ENCODE results near the gene ITGA2B. TPM values are rescaled to one million over a fixed set of nuclear protein-coding genes. Genes with fewer than 3 reads are reported as not detected.
"Not testable (repeated sequence)": the region's sequence is repeated elsewhere in the genome, so short reads cannot be mapped to it uniquely, and the experiment has no call there.

Gene ITGA2B
- total RNA-seq, 1 donor from 2014 or later = 0.82 TPM

DNA sequence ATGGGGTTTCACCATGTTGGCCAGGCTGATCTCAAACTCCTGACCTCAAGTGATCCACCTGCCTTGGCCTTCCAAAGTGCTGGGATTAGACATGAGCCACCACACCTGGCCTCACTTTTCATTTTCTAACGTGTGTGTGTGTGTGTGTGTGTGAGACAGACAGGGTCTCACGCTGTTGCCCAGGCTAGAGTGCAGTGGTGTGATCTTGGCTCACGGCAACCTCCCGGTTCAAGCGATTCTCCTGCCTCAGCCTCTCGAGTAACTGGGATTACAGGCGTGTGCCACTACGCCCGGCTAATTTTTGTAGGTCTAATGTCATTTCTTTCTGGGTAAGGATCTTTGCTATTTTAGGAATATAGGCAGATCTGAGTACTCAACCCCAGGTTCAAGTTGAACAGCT, 4.7 kb upstream of the ITGA2B start:
- not testable (repeated sequence) for DNase-seq (ENCODE audit: low spot score in 2 of 2); FAIRE-seq

DNA sequence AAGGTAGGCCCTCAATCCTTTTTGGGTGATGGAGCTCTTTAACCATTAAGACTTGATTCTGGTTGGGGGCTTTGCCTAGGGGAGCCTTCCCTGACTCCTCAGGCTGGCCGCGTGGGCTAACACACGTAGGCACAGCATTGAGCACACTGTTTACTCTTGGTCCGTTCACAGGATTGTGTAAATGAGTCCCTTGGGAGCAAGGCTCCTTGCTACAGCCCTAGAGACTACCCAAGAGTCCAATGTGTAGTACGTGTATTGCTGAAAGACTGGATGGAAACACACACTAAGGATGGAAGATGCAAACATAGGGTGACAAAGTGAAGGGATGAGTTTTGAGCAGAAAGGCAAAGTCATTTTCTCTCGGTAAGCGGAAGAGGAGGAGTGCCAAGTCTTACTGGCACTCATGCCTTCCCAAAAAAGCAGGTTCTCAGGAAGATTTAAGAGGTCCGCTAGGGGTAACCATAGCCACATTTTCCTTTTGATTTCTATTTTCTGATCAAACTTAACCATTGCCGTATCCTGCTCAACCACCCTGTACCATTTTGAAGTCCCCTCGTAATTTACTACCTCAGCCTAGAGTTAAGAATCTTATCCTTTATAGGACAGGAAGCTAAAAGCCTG, 911 bp upstream of the ITGA2B start:
- no peak for FAIRE-seq
- DNase-seq (ENCODE audit: low spot score in 2 of 2) = no peak

DNA sequence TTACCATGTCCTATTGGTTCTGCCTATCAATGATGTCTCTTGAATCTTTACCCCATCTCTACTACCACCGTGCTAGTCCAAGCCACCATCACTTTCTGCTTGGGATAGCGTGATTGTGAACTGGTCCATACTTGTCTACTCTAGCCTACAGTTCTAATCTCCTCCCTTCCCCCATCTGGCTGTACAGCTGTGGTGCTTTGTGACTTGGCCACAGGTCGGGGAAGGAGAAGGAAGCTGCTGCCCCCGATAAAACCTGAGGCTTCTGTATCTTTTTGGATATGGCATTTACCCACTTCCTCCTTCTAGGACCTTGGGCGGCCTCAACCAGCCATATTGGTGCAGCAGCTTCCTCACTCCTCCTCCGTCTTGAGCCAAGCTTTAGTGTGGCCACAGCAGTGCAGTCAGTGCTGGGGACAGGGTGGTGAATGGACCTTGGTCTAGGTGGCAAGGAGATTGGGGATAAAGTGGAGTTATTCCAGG, 314 bp upstream of the ITGA2B start:
- FAIRE-seq = no peak

DNA sequence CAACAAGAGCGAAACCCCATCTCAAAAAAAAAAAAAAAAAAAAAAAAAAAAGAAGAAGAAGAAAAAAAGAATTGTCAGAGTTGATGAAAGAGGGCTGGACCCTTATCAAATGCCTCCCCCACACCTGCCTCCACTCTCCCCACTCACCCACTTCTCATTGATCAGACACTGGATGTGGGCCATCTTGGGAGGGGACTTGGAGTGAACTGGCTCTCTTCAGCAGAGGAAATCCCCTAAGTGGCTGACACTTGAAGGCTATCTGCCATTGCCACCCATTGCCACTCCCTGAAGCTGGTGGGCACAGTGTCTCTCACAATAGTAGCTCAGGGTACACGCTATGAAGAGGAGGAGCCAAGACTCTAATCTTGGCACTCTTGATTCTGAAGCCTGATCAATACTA, 1.6 kb downstream of the ITGA2B start:
- FAIRE-seq (no peak), DNase-seq (ENCODE audit: low spot score in 2 of 2) (no peak)

More for the DNA sequence above, 314 bp upstream of the ITGA2B start:
- DNase-seq (ENCODE audit: low spot score in 2 of 2) = no peak

DNA sequence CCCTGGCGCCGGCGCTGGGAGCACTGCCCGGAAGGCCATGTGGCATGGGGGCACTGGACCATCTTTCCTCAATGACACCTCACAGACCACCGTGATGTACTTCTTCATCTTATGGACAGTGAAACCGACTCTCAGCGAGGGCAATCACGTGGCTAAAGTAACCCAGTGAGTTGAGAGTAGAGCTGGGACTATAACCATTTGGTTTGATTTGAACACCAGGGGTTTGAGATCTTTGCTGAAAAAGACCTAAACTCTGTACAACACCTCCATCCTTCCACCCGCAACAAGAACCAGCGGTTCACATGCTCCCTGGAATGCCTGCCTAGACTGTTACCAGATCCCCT, 3.3 kb downstream of the ITGA2B start:
- no peak for FAIRE-seq
- DNase-seq (ENCODE audit: low spot score in 2 of 2) = no peak

DNA sequence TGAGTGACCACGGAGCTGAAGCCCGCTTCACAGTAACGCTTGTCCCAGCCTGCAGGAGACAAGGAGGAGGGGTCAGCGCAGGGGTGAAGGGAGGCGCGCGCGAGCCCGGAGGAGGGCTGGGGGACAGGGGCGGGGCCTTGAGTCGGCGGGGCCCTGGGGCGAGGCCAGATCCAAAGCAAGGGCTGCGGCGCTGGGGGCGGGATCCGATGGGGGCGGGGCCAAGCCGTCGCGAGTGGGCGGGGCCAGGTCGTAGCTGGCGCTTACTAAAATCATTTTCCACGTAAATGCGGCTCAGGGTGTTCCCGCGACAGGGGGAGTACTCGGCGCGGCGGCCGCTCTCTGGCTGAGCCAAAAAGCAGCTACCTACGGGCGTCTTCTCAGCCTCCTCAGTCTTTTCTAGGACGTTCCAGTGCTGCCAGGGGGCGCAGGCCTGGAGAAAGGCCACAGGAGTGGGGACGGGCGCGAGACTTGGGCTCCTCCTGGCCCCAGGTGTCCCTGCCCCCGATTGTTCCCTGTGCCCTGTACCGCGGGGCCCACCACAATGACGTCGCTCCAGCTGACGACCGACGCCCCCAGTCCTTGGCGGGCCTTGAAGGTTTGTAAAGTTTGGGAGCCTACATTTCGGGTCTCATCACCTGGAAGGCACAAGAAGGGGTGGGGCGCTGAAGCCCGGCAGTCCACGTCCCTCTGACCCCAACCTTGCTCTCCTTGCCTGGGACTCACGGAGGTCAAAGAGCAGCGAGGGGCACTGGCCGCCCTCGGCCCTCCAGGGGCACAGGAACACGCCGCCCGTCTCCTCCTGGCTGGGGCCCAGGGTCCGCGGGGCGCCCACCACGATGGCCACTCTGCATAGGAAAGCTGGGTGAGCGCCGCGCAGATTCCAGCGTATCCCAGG, 3.9 kb downstream of the ITGA2B start:
- DNase-seq (ENCODE audit: low spot score in 2 of 2) = peak; percentile 73 to 89
- no peak for FAIRE-seq

DNA sequence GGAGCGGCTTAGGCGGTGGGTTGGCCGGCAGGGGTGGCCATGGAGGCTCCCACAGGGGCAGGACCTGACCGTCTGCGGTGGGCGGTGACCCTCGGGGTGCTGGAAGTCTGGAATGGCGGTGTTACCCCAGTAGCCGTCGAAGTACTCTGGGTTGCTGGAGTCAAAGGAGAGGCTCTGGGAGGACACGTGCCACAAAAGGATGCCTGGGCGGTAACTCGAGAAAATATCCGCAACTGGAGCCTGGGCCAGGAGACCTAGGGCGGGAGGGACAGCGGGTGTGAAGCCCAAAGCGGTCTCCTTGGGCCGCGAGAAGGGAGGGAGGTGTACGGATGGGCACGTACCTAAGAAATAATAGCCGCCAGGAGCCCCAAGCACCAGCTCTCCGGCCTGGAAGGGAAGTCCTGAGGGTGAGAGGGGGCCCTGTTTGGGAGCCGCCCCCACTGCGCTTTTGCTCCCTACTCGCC, 4.6 kb downstream of the ITGA2B start:
- peak in 1 of 2 donors; percentile 46 for DNase-seq (ENCODE audit: low spot score in 2 of 2)
- FAIRE-seq = no peak

DNA sequence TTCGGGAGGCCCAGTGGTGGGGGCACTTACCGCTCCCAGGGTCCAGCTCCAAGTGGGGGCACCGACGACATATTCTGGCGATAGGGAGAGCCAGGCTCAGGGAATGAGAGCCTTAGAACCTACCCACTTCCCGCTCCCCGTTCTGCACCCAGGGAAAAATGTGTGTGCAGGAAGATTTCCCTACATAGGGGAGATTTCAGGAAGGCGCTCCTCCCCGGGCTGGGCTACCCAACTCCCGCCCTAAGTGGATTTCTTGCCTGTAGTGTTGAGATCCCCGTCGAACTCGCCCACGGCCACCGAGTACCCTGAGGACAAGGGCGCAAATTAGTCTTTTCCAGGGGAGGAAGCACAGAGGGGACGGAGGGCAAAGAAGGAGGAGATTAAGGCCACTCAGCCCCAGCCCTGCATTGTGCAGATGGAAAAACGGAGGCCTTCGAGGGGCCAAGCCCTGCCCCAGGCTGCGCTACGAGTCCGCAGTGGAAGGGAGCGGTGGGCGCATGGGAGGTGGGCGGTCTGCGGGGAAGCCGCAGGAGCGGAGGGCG, 5.1 kb downstream of the ITGA2B start:
- no peak for FAIRE-seq
- no peak for DNase-seq (ENCODE audit: low spot score in 2 of 2)

DNA sequence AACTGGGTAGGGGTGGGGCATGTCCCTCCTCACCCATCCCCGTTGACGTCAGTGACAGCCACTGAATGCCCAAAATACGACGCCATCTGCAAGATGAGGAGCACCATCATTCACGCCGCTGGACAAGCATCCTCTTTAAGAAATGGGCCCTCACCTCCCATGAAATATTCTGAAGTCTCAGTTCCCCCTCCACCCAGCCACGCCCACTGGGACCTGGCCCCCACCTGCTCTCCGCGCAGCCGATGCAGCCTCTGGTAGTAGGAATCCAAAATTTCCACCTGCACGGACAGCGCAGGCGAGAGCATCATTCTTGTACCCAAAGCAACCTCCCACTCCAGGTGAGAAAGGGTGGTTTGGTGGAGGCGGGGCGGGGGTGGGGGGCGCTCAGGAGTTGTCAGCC, 5.6 kb downstream of the ITGA2B start:
- FAIRE-seq = no peak
- DNase-seq (ENCODE audit: low spot score in 2 of 2) = no peak

DNA sequence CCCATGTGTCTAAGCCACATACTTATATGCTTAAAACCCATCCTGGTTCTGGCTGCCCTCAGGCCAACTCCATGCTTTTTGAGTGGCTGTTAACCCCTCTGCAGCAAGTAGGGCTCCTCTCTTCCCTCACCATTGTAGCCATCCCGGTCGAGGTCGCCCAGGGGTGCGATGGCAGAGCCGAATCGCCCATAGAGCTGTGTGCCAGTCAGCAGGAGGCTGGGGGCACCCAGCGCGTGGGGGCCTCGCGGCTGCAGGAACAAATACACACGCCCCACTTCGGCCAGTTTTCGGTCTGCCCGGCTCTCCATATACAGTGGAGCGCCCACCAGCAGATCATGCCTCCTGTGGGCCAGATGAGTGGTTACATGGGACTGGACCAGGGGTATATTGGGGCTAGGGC, 6.1 kb downstream of the ITGA2B start:
- DNase-seq (ENCODE audit: low spot score in 2 of 2) = no peak

DNA sequence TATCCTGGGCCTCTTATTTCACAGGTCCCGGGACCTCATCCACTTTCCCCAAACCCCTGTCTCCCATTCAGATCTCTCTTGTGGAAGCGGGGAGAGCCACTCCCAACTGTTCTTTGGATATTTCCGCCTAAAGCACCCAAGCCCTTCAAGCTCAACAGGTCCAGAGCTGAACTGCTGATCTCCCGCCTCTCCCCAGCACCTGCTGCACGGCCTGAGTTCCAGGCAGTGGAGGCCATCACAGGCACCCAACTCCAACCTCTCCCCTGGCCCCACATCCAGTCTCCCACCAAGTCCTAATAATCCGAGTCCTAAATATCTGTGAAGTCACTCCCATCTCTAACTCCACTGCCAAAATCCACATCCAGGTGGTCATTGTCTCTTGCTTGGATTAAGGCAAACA, 6.5 kb downstream of the ITGA2B start:
- FAIRE-seq = no peak

More for the DNA sequence above, 6.1 kb downstream of the ITGA2B start:
- no peak for FAIRE-seq

DNA sequence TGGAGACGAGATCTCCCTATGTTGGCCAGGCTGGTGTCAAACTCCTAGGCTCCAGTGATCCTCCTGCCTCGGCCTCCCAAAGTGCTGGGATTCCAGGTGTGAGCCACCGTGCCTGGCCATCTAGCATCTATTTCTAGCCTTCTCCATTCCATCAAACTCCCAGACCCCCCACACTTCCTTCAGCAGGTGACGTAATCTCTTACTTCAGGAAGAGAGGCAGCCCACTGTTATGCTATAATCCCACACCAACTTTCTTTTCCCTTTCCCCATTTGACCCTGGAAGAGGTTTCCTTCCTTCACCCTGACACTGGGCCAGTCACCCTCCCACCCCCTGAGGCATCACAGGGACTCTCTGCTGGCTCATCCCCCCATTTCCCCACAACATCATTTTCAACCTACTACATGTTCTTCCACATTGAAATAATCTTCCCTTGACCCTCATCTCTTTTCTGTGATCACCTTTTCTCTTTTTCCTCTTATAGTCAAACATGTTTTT, 7.6 kb downstream of the ITGA2B start:
- no peak for FAIRE-seq

More for the DNA sequence above, 6.5 kb downstream of the ITGA2B start:
- DNase-seq (ENCODE audit: low spot score in 2 of 2) = no peak

DNA sequence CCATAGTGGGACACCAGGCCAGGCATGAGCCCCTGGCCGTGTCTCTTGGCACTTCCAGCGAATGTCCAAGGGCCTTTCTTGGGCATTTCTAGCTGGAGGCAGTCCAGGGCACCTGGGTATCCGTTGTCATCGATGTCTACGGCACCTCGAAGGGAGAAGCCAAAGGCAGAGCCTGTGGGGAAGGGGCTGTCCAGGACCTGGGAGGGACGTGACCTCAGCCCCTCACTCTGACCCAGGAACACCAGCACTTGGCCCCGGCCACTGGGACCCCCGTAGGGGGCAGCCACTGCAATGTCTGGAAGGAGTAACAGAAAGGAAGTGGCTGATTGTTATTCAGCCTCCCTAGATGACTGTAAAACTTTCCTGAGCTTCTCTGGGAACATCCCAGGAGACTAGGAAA, 8.7 kb downstream of the ITGA2B start:
- FAIRE-seq (no peak), DNase-seq (ENCODE audit: low spot score in 2 of 2) (no peak)

More for the DNA sequence above, 7.6 kb downstream of the ITGA2B start:
- DNase-seq (ENCODE audit: low spot score in 2 of 2) = no peak

DNA sequence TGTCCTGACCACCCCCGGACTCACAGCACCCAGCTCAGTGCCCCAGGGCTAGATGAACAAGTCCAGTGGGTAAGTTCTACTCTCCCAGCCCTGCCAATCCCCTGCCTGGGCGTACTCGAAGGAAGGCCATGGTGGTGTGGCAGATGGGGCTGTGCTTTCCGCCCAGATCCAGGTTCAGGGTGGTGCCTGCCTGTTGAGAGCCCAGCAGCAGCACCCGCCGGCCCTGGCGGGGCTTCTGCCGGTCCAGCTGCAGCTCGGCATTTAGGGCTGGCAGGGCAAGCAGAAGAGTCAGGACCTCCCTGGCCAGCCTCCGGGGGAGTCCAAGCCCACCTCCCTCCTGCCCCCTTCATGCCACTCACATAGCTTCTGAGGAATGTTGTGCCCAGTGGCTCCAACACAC, 9.6 kb downstream of the ITGA2B start:
- DNase-seq (ENCODE audit: low spot score in 2 of 2) (no peak), FAIRE-seq (no peak)

DNA sequence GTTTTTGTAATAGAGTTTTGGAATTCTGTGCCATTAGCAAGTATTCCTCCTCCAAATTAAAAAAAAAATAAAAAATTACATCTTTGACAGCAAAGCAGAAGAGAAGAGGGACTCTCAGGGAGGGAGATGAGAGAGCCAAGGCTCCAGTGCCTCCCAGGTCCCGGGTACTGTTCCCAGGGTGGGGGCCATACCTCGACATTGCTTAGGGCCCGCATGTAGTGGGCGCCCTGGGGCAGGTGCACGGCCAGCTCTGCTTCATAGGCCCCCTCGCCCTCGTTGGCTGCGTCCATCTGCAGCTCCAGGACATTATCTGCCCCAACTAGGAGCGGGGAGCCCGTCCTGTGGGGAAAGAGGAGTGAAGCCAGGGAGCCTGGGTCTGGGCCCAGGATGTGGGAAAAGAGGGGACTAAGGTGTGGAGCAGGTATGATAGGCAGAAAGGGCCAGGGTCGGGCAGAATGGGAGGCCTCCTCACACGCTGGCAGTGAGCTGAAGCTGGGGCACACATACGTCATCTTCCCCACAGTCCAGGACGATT, 11.2 kb downstream of the ITGA2B start:
- DNase-seq (ENCODE audit: low spot score in 2 of 2) = peak in 1 of 2 donors; percentile 11
- FAIRE-seq = no peak

DNA sequence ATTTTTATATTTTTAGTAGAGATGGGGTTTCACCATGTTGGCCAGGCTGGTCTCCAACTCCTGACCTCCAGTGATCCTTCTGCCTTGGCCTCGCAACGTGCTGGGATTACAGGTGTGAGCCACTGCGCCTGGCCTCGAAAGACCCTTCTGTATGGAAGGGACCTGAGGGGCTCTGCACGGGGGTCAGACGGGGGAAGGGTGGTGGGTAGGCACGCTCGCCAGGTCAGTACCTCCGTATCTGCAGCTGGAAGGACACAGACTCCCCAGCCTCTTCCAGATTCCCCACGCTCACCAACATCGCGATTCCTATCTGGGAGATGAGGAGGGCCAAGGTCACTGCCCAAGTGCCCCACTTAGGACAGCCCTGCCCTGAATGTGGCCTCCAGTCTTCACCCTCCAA, 12.7 kb downstream of the ITGA2B start:
- no peak for FAIRE-seq
- peak in 1 of 2 donors; percentile 16 for DNase-seq (ENCODE audit: low spot score in 2 of 2)

DNA sequence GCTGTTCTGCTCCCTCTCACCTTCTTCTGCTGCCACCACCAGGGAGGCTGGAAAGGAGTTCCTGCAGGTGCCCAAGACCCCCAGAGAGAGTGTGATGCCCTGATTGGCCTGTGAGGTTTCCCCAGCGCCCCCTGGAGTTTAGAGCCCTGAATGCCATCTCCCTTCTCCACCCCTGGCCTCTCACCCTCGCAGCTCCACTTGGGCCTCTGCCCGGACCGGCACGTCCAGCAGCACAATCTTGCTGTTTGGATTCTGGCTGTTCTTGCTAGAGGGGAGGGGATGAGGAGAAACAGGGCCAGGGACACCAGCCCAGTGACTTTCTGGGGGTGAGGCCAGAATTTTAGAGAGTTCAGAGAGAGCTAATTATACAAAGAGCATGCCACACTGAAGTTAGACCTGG, 13.3 kb downstream of the ITGA2B start:
- DNase-seq (ENCODE audit: low spot score in 2 of 2) (peak; percentile 44 to 64), FAIRE-seq (no peak)

DNA sequence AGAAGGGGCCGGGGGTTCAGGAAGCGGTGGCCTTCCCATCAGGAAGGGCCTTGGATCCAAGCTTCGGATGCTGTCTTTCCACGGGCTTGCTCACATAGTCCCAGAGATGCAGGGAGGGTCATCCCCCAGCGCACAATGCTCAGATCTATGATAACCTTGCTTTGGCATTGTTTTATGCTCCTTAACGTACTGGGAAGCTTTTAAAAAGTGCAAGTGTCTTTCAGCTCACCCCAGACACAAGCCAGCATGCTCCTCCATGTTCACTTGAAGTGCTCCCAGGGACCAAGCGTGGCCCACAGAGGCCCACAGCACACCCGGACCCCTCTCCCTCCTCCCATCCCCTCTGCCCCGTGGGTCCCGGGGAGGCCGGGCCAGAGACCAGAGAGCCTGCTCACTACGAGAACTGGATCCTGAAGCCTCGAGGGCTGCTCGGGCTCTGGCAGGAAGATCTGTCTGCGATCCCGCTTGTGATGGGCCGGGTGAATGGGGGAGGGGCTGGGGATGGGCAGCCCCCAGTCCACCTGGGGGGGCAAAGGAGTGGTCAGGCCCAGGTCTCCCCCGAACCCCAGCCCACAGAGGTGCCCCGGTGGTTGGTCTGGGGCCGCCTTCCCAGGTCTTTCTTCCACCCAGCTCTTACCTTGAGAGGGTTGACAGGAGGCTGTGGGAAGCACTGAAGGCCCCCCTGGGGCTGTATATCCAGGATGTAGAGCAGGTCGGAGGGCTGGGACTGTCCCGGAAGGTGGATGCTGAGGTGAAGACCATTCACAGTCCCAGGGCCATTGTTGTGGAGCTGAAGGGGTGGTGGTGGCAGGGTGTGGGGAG, 14.0 kb downstream of the ITGA2B start:
- DNase-seq (ENCODE audit: low spot score in 2 of 2) (peak in 1 of 2 donors; percentile 13), FAIRE-seq (no peak)

DNA sequence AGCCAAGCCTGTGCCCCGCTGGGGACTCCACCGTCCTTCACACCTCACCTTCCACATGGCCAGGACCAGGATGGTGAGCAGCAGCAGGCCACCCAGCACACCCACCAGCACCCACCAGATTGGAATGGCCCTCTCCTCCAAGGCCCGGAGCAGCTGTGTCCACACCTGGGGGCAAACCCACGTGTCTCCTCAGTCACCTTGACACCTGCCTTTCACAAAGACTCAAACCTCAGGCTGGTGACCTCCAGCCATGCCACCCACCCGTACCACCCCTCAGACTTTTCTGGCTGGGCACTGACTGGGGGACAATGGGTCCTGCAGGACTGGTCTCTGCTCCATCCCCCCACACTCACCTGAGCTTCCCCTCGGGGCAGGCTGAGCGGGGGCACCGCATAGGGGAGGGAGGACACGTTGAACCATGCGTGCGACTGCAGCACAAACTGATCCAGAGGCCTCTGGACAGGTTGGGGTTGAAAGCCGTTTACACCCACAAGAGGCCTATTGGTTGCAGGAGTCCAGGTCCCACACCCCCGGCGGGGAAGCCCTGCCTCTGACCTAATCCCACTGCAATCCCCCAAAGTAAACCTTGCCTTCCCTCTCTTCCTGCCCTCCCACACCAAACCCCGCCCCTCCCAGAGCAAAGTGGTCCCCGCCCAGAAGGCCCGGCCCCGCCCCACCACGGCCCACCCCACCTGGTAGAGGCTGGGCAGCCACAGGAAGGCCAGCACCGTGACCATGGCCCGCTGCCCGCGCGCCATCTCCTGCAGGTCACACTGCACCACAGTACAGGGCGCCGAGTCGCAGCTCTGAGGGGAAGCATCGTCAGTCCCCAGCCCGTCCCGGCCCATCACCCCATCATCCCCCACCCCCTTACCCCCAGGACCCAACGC, 14.9 kb downstream of the ITGA2B start:
- no peak for FAIRE-seq
- DNase-seq (ENCODE audit: low spot score in 2 of 2) = peak in 1 of 2 donors; percentile 12

Data from frontal cortex (tissue), 4 donors.